Eye (tissue), 1 donor: ENCODE data around the gene DUOXA1.
"Not testable (repeated sequence)": the region's sequence is repeated elsewhere in the genome, so short reads cannot be mapped to it uniquely, and the experiment has no call there.

Experiments used
- DNase-seq: peaks from one replicate; pipeline ENCODE4 v3.0.0-alpha.2; 2015

The DUOXA1 gene

GRCh38 chr15:45112143-45112590 lies 17.5 kb downstream of the DUOXA1 start:
- peak; percentile 66 for DNase-seq

GRCh38 chr15:45111390-45112142 lies 18.1 kb downstream of the DUOXA1 start:
- no peak for DNase-seq

- DNase-seq = no peak
Measured at GRCh38 chr15:45110256-45110820, 19.3 kb downstream of the DUOXA1 start.

GRCh38 chr15:45107941-45108630 lies 21.6 kb downstream of the DUOXA1 start:
- no peak for DNase-seq

GRCh38 chr15:45106002-45106790 lies 23.5 kb downstream of the DUOXA1 start:
- no peak for DNase-seq

GRCh38 chr15:45105586-45105985 lies 24.1 kb downstream of the DUOXA1 start:
- DNase-seq = no peak

GRCh38 chr15:45104170-45104569 lies 25.5 kb downstream of the DUOXA1 start:
- not testable (repeated sequence) for DNase-seq

GRCh38 chr15:45102226-45102625 lies 27.5 kb downstream of the DUOXA1 start:
- DNase-seq = no peak

GRCh38 chr15:45101749-45102148 lies 27.9 kb downstream of the DUOXA1 start:
- DNase-seq = no peak

GRCh38 chr15:45100884-45101625 lies 28.6 kb downstream of the DUOXA1 start:
- no peak for DNase-seq

- no peak for DNase-seq
Measured at GRCh38 chr15:45099549-45100165, 30.0 kb downstream of the DUOXA1 start.

- DNase-seq = no peak
Measured at GRCh38 chr15:45097466-45097865, 32.2 kb downstream of the DUOXA1 start.

- DNase-seq = no peak
Measured at GRCh38 chr15:45095661-45096060, 34.0 kb downstream of the DUOXA1 start.

GRCh38 chr15:45094358-45094730 lies 35.3 kb downstream of the DUOXA1 start:
- no peak for DNase-seq

- DNase-seq = no peak
Measured at GRCh38 chr15:45093622-45094357, 35.9 kb downstream of the DUOXA1 start.

- no peak for DNase-seq
Measured at GRCh38 chr15:45093013-45093412, 36.7 kb downstream of the DUOXA1 start.

GRCh38 chr15:45091576-45091975 lies 38.1 kb downstream of the DUOXA1 start:
- DNase-seq = no peak

GRCh38 chr15:45091161-45091560 lies 38.5 kb downstream of the DUOXA1 start:
- DNase-seq = no peak

GRCh38 chr15:45089712-45090373 lies 39.8 kb downstream of the DUOXA1 start:
- no peak for DNase-seq

- no peak for DNase-seq
Measured at GRCh38 chr15:45088801-45089711, 40.6 kb downstream of the DUOXA1 start.
